H1 (cell line): ENCODE measurements around the gene CMSS1. TPM values are rescaled to one million over a fixed set of nuclear protein-coding genes. Genes with fewer than 3 reads are reported as not detected.
A peak's percentile ranks its signal among the peaks of the same experiment; 100 is the strongest.

ENCODE experiments used
- CTCF ChIA-PET: fragments of 300-600 bp; sonication (Branson Sonifier 250); formaldehyde crosslinking; loops from one replicate; lab custom pipeline; 2021; ENCODE audit not compliant: partially characterized antibody; lab: Charles Lee
- POLR2A ChIA-PET: fragments of 300-600 bp; sonication (Branson Sonifier 250); formaldehyde crosslinking; loops from one replicate; lab custom pipeline; 2021; ENCODE audit warnings: inconsistent platforms; ENCODE audit not compliant: partially characterized antibody; lab: Charles Lee
- DNase-seq, 2 experiments: peaks; one replicate each; pipeline versions ENCODE4 v3.0.0 to v3.0.0-alpha.2; 2010 to 2022; ENCODE audit warnings: low spot score in 2 of 2, low read depth in 1 of 2, mixed read lengths in 1 of 2
- FAIRE-seq: peaks from 2 replicates; lab custom pipeline; 2011; peaks lifted over from hg19 to GRCh38; lab: Jason Lieb, UNC
- H2AFZ ChIP-seq: 2 replicates; pipeline ENCODE4 v1.8.1; 2012; ENCODE audit warnings: low read length, inconsistent platforms
- H2AK5ac ChIP-seq: 2 replicates; pipeline ENCODE4 v1.6.1; 2013; ENCODE audit warnings: low read depth, low read length
- H2BK120ac ChIP-seq: replicated peaks from 2 replicates; pipeline ENCODE3; 2013; ENCODE audit warnings: low read depth, low read length, inconsistent platforms
- H2BK12ac ChIP-seq: 2 replicates; pipeline ENCODE4 v1.6.1; 2013; ENCODE audit warnings: low read depth, low read length
- H2BK15ac ChIP-seq: 2 replicates; pipeline ENCODE4 v1.6.1; 2013; ENCODE audit warnings: low read length
- H2BK20ac ChIP-seq: 2 replicates; pipeline ENCODE4 v1.6.1; 2013; ENCODE audit warnings: low read length
- H2BK5ac ChIP-seq: 2 replicates; pipeline ENCODE4 v1.6.1; 2013; ENCODE audit warnings: low read depth, low read length
- H3K14ac ChIP-seq: 2 replicates; pipeline ENCODE4 v1.6.1; 2013; ENCODE audit warnings: inconsistent platforms; ENCODE audit not compliant: insufficient read length
- H3K18ac ChIP-seq: 2 replicates; pipeline ENCODE4 v1.6.1; 2013; ENCODE audit warnings: low read length; ENCODE audit errors: extremely low read depth
- H3K23ac ChIP-seq: 2 replicates; pipeline ENCODE4 v1.6.1; 2013; ENCODE audit warnings: inconsistent platforms; ENCODE audit not compliant: insufficient read length
- H3K23me2 ChIP-seq: 2 replicates; pipeline ENCODE4 v1.6.1; 2013; ENCODE audit warnings: low read depth, low read length
- H3K27ac ChIP-seq: 2 replicates; pipeline ENCODE4 v1.6.1; 2011; ENCODE audit warnings: low read depth, low read length, inconsistent platforms
- H3K27me3 ChIP-seq, 4 experiments: replicated peaks in 1 of 4; 1 replicate in 1 of 4; 2 replicates in 3 of 4; pipeline versions ENCODE4 v1.6.1 to v1.8.1; 2011 to 2013; ENCODE audit warnings: low read length in 3 of 4, mild to moderate bottlenecking in 3 of 4, inconsistent platforms in 2 of 4, mixed read lengths in 2 of 4, moderate library complexity in 1 of 4; ENCODE audit not compliant: control insufficient read depth in 3 of 4, insufficient read depth in 3 of 4; ENCODE audit errors: extremely low read depth in 1 of 4
- H3K36me3 ChIP-seq, 4 experiments: 2 replicates each; pipeline versions ENCODE4 v1.6.1 to v1.8.1; 2011 to 2013; ENCODE audit warnings: mild to moderate bottlenecking in 4 of 4, low read length in 3 of 4, moderate library complexity in 2 of 4, control low read depth in 1 of 4, inconsistent platforms in 1 of 4; ENCODE audit not compliant: insufficient read depth in 4 of 4, control insufficient read depth in 2 of 4
- H3K4ac ChIP-seq: replicated peaks from 2 replicates; pipeline ENCODE3; 2013; ENCODE audit warnings: low read length, low read depth, mixed read lengths, inconsistent platforms; ENCODE audit not compliant: insufficient read length
- H3K4me1 ChIP-seq, 4 experiments: replicated peaks in 1 of 4; 1 replicate in 1 of 4; 2 replicates in 3 of 4; pipeline versions ENCODE4 v1.6.1 to v1.8.1; 2011 to 2013; ENCODE audit warnings: low read length in 3 of 4, inconsistent platforms in 2 of 4, mixed read lengths in 1 of 4; ENCODE audit not compliant: insufficient read depth in 4 of 4, control insufficient read depth in 3 of 4
- H3K4me2 ChIP-seq, 2 experiments: 2 replicates each; pipeline versions ENCODE4 v1.6.1 to v1.8.1; 2011 to 2013; ENCODE audit warnings: low read depth in 2 of 2, low read length in 2 of 2, control low read depth in 1 of 2, inconsistent platforms in 1 of 2, mild to moderate bottlenecking in 1 of 2; ENCODE audit not compliant: insufficient read depth in 1 of 2
- H3K4me3 ChIP-seq, 4 experiments: fragments of 200-600, 300-600 bp in 1 of 4; sonication (generic), shearing (Covaris generic), sonication (Bioruptor Twin) in 1 of 4; 2 replicates each; pipeline versions ENCODE4 v1.5.1 to v1.8.1; 2011 to 2016; ENCODE audit warnings: low read length in 4 of 4, low read depth in 3 of 4, control low read depth in 2 of 4, inconsistent platforms in 2 of 4, mild to moderate bottlenecking in 2 of 4, mixed read lengths in 1 of 4, moderate library complexity in 1 of 4; ENCODE audit not compliant: insufficient read depth in 2 of 4; ENCODE audit errors: extremely low read depth in 1 of 4
- H3K56ac ChIP-seq: replicated peaks from 2 replicates; pipeline ENCODE3; 2013; ENCODE audit warnings: low read depth, mild to moderate bottlenecking, mixed read lengths, low read length, inconsistent platforms; ENCODE audit not compliant: insufficient read length
- H3K79me1 ChIP-seq: 2 replicates; pipeline ENCODE4 v1.6.1; 2013; ENCODE audit warnings: low read depth, low read length, control low read depth
- H3K79me2 ChIP-seq, 2 experiments: 2 replicates each; pipeline versions ENCODE4 v1.6.1 to v1.8.1; 2012 to 2013; ENCODE audit warnings: low read length in 2 of 2, mild to moderate bottlenecking in 2 of 2, inconsistent platforms in 1 of 2; ENCODE audit not compliant: insufficient read depth in 2 of 2, control insufficient read depth in 1 of 2
- H3K9ac ChIP-seq, 4 experiments: replicated peaks in 1 of 4; 1 replicate in 1 of 4; 2 replicates in 3 of 4; pipeline versions ENCODE4 v1.6.1 to v1.8.1; 2011 to 2013; ENCODE audit warnings: low read depth in 3 of 4, low read length in 3 of 4, control low read depth in 2 of 4, mild to moderate bottlenecking in 2 of 4, moderate library complexity in 2 of 4, inconsistent platforms in 1 of 4; ENCODE audit errors: extremely low read depth in 1 of 4
- H3K9me3 ChIP-seq, 2 experiments: 2 replicates each; pipeline versions ENCODE4 v1.6.1 to v1.8.1; 2012 to 2013; ENCODE audit warnings: mild to moderate bottlenecking in 2 of 2, moderate library complexity in 2 of 2, control low read depth in 1 of 2, inconsistent platforms in 1 of 2, low read depth in 1 of 2, low read length in 1 of 2, mixed read lengths in 1 of 2; ENCODE audit not compliant: insufficient read depth in 2 of 2
- H4K20me1 ChIP-seq, 2 experiments: replicated peaks in 1 of 2; 2 replicates each; pipeline versions ENCODE3 to v1.8.1; 2011 to 2013; ENCODE audit warnings: inconsistent platforms in 2 of 2, low read length in 2 of 2, mild to moderate bottlenecking in 1 of 2; ENCODE audit not compliant: insufficient read depth in 2 of 2, control insufficient read depth in 1 of 2
- H4K5ac ChIP-seq: 2 replicates; pipeline ENCODE4 v1.6.1; 2013; ENCODE audit warnings: low read length, low read depth, mixed read lengths, inconsistent platforms; ENCODE audit not compliant: insufficient read length
- H4K8ac ChIP-seq: 2 replicates; pipeline ENCODE4 v1.8.0; 2013; ENCODE audit warnings: mild to moderate bottlenecking, moderate library complexity, low read length, inconsistent platforms; ENCODE audit not compliant: insufficient read depth; ENCODE audit errors: extremely low read depth
- H4K91ac ChIP-seq: replicated peaks from 2 replicates; pipeline ENCODE3; 2013; ENCODE audit warnings: low read length, mixed read lengths, inconsistent platforms; ENCODE audit not compliant: insufficient read length
- CBX5 ChIP-seq: fragments of 300-800, 300-1000 bp; sonication (generic); IDR thresholded peaks from 2 replicates; pipeline ENCODE4 v1.7.1; 2016; ENCODE audit warnings: antibody characterized with exemption, low read length, low read depth
- SP1 ChIP-seq: IDR thresholded peaks from 2 replicates; pipeline ENCODE4 v1.6.1; 2011; ENCODE audit warnings: low read depth, low read length
- WGBS, 2 experiments: shearing (Covaris generic) in 1 of 2; methylation state at CpG; one replicate each; pipeline versions ENCODE4 v1.1.6 to v1.1.7; 2013 to 2015; ENCODE audit warnings: low lambda C conversion rate in 2 of 2, mixed read lengths in 2 of 2, inconsistent platforms in 1 of 2, low coverage in 1 of 2, missing lambda C conversion rate in 1 of 2; ENCODE audit not compliant: insufficient replicate concordance in 2 of 2, insufficient coverage in 1 of 2, insufficient read length in 1 of 2; ENCODE audit errors: extremely low coverage in 1 of 2, missing lambda C conversion rate in 1 of 2; 5-methylcytosine and 5-hydroxymethylcytosine counted together
- polyA plus RNA-seq, 7 experiments: library from polyadenylated mRNA; depleted of rRNA in 3 of 7; stranded (reverse) in 5 of 7; unstranded in 2 of 7; fragments of >200 nt in 5 of 7; fragments of 200-250 nt in 2 of 7; gene quantifications; 1 replicate in 5 of 7; 2 replicates in 1 of 7; 4 replicates in 1 of 7; pipeline versions ENCODE4 v1.2.1 to v1.2.3, GENCODE V29; 2011 to 2013; ENCODE audit warnings: missing spikeins in 2 of 7, mixed read lengths in 2 of 7
- total RNA-seq: library from RNA; stranded (reverse); fragmentation: NEBNext Ultra II Directional; extraction: Animal tissue kit (Norgen Biotek cat#: 25700); gene quantifications from 2 replicates; pipeline ENCODE4 v1.2.1, GENCODE V29; 2021

CMSS1 gene
- total and polyA plus RNA-seq, 2 of the 8 experiments (the other 6 are each of a cell fraction or from before 2014, with no cell fraction given): 15.2 to 75.1 TPM

- FAIRE-seq (no peak), DNase-seq (no peak)
- no peak overlapping the region for H4K91ac ChIP-seq
- no peak overlapping the region for H2BK5ac ChIP-seq
- peak overlapping the region in 1 of 4 experiments; percentile 34; a peak in 1 of 7 replicates for H3K9ac ChIP-seq
- no peak overlapping the region for H3K27ac ChIP-seq
- no peak overlapping the region for H3K4ac ChIP-seq
- ChIA-PET POLR2A (no interaction called here), CTCF (interaction anchor here (1.5 kb wide), 1 partner anchor 88 kb away, joined by 3 read pairs; no protein-coding TSS in a partner anchor)
- H4K8ac ChIP-seq: no peak overlapping the region
- no peak overlapping the region for H2BK20ac ChIP-seq
- TF ChIP-seq CBX5 (no peak), SP1 (no peak)
- no peak overlapping the region for H2BK12ac ChIP-seq
- no peak overlapping the region for H3K18ac ChIP-seq
- H4K20me1 ChIP-seq: no peaks in the 10 kb centered on the region
- H3K4me3 ChIP-seq: no peak overlapping the region
- no peak overlapping the region for H2BK15ac ChIP-seq
- H2AFZ ChIP-seq: no peak overlapping the region
- H2BK120ac ChIP-seq: no peak overlapping the region
- no peak overlapping the region for H3K56ac ChIP-seq
- H3K4me1 ChIP-seq: peaks cover 6 to 24% (median 19%) of the 10 kb centered on the region in 4 experiments; a peak in 6 of 7 replicates
- H3K23me2 ChIP-seq: no peaks in the 10 kb centered on the region; the same call in 1 of the 2 replicates
- 71% methylated on average over 1 of the region's 1 CpG; no CpG with 5 or more reads in 1 of the 2 experiments for WGBS, 2 experiments
- no peaks in the 10 kb centered on the region for H3K9me3 ChIP-seq
- no peak overlapping the region for H3K23ac ChIP-seq
- H3K79me1 ChIP-seq: no peaks in the 10 kb centered on the region
- H4K5ac ChIP-seq: no peak overlapping the region
- peaks cover 0 to 4% (median 0%) of the 10 kb centered on the region in 4 experiments; a peak in 1 of 8 replicates for H3K36me3 ChIP-seq
- no peak overlapping the region for H2AK5ac ChIP-seq
- peaks cover 0 to 14% of the 10 kb centered on the region in 2 experiments; a peak in 2 of 4 replicates for H3K79me2 ChIP-seq
- no peaks in the 10 kb centered on the region for H3K27me3 ChIP-seq
- H3K14ac ChIP-seq: no peak overlapping the region
- no peak overlapping the region for H3K4me2 ChIP-seq
Observed at GRCh38 chr3:99931059-99931458, 113.4 kb downstream of the CMSS1 start.
